CD4-positive, alpha-beta T cell treated with Interleukin-15 for 1 hour (primary cell): Measurements from ENCODE around the gene TXNRD2.
"Not testable (repeated sequence)": the region's sequence is repeated elsewhere in the genome, so short reads cannot be mapped to it uniquely, and the experiment has no call there.

Source experiments
- DNase-seq: peaks from one replicate; pipeline ENCODE4 v3.0.0-alpha.2; 2020

The TXNRD2 gene

DNA sequence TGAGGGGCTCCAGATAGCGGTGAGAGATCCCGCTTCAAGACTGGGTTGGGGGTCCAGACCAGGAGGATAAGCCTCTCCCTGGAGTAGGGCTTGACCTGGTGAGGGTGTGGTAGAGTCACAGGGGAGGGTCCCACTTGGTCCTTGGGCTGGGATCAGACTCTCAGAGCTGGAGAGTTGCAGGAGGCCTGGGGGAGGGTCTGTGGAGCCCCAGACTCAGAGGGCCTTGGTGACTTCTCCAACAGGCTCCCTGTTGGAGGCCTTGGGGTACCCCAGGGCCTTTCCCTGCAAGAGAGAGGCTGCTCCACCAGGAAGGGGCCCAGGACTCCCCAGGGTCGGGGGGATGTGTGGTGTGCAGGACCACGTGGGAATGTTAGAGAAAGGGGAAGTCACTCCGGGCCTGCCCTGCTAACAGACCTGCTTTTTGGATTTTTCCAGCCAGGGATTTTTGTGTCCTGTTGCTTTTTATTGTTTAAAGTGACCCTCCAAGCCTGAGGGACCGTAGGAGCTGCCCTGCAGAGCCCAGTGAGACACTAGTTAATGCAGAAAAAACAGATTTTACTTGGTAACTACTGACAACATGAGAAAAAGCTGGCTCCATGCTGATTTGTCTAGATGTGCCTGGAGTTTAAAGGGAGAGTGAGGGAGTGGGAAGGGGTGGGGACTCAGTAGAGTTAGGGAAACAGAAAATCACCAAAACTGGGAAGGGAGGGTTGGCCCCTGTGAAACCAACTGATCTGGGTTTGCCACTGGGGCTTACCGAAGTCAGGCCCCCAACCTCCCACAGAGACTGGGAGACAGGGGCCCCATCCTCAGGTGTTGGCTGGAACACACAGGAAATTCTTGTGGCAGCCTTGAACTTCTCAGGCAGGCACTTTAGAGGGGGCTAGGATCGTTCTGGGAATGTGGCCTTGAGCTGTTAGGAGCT is 801 bp upstream of the TXNRD2 start:
- no peak for DNase-seq

- no peak for DNase-seq
Observed at GRCh38 chr22:19940536-19941364, 868 bp downstream of the TXNRD2 start.

DNA sequence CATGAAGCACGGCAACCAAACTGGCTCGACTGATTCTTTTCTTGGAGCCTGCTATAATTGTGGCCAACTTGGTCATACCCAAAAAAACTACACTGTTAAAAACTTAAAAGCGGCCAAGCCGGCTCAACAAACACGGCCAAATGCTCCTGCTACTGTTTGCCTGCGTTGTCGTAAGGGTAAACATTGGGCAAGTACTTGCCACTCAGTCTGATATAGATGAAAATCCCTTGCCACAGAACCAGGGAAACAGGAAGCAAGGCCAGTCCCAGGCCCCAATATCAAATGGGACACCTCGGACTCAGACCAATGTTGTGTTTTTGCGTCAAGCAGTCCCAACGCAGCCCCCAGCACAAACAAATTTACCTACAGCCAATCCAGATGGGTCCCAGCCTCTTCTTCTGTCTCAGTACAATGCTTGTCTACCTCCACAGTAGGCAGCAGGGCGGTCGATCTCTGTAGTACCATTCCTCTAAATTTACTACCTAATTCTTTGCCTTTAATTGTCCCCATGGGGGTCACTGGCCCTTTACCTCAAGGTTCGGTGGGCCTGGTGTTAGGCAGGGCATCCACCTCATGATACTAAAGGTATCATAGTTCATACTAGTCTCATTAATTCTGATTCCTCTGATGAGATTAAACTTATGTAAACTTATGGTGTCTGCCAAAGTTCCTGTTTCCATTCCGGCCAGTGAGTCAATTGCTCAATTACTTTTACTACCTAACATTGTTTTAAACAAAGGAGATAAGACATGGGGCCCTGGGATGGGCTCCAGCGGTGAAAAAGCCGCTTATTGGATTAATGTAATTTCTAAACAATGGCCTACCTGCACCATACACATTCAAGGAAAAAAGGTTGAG is 3.8 kb downstream of the TXNRD2 start:
- DNase-seq = no peak

GRCh38 chr22:19936513-19936912 is 5.1 kb downstream of the TXNRD2 start:
- DNase-seq = no peak

DNA sequence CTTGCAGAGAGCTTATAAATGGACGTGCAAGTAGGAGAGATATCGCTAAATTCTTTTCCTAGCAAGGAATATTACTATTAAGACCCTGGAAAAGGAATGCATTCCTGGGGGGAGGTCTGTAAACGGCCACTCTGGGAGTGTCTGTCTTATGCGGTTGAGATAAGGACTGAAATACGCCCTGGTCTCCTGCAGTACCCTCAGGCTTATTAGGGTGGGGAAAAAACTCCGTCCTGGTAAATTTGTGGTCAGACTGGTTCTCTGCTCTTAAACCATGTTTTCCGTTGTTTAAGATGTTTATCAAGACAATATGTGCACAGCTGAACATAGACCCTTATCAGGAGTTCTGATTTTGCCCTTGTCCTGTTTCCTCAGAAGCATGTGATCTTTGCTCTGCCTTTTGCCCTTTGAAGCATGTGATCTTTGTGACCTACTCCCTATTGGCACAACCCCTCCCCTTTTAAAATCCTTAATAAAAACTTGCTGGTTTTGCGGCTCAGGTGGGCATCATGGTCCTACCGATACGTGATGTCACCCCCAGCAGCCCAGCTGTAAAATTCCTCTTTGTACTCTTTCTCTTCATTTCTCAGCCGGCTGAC is 6.4 kb downstream of the TXNRD2 start:
- not testable (repeated sequence) for DNase-seq

DNA sequence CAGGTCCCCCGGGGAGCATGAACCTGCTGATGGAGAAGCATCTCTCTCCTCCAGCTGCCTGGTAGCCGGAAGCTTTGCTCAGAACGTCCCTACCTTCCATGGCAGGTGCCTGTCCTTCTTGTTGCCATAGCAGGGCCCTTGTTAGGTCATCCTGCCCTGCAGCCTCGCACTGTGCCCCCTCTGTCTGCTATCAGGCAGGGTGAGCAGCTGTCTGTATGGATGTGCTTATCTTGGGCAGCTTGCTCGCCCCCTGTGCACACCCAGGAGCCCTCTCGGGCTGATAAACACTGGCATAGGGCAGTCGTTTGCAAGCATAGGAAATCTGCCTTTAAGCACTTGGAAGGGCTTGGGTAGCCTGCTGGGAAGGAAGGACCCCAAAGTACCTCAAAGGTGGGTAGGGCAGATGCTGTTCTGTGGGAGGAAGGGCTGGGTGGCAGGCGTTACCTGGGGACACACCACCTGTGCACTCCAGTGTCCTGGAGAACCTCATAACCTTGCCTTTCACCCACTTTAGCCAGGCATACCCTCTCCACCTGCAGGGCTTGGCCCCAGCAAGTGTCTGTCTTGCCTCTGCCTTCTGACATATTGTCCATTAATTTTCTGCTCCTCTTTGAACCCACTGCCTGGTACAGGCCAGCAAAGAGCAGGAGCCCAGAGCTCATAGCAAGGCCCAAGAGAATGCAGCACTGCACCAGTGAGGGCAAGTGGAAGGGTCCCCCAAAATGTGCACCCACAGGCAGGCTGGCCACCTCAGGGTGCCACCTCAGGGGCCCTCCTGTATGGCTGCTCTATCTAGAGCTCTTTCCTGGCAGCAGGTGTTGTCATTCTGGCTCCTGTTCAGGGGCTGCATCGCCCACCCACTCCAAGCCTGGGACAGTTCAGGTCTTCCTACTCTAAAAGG is 8.0 kb downstream of the TXNRD2 start:
- no peak for DNase-seq

DNA sequence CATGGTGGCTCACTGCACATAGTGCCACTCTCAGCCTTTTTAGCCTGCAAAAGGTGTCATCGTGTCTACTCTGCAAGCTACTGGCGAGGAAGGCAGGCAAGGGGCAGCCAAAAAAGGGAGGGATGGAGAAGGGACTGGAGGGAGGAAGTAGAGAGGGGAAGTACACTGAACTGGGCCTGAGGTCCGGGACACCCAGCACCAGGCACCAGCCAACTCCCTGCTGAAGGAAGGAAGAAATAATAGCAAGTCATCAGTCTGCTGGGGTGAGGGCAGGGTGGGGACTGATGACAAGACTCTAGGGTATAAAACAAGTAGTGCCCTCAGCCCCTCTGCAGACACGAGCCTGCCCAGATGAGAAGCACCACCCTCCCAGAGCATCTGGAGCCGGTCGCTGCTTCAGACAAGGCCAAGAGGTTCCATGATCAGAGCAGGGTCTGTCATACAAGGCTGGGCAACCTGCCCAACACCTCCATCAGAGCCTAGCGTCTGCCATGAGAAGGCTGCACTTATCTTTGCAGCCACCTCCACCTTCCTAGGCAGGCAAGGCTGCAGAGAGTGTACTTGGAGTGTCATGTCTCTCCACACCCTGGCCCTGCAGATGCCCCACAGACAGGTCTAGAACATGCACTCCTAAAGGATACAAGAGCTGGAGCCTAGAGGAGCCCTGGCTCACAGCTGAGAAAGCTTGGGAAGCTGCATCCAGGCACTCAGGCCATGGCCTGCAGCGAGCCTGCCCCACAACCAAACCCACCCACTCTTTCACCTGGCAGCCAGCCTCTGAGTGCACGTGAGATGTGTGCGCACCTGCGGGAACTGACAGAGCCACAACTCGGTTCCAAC is 9.0 kb downstream of the TXNRD2 start:
- DNase-seq = no peak

DNA sequence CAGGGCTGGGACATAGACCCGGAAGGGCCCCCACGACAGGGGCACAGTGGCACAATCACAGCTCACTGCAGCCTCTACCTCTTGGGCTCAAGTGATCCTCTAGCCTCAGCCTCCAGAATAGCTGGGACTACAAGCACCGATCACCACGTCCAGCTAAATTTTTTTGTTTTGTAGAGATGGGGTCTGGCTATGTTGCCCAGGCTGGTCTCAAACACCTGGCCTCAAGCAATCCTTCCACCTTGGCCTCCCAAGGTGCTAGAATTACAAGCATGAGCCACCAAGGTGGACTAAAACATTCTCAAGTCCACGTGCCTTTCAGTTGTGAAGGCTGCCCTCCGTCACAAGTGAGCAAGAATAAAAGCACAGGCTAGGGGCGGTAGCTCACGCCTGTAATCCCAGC is 10.1 kb downstream of the TXNRD2 start:
- DNase-seq = no peak

GRCh38 chr22:19930551-19931486 is 10.8 kb downstream of the TXNRD2 start:
- DNase-seq = no peak

- DNase-seq = no peak
Observed at GRCh38 chr22:19929586-19930550, 11.8 kb downstream of the TXNRD2 start.

- no peak for DNase-seq
Observed at GRCh38 chr22:19928207-19928606, 13.4 kb downstream of the TXNRD2 start.

DNA sequence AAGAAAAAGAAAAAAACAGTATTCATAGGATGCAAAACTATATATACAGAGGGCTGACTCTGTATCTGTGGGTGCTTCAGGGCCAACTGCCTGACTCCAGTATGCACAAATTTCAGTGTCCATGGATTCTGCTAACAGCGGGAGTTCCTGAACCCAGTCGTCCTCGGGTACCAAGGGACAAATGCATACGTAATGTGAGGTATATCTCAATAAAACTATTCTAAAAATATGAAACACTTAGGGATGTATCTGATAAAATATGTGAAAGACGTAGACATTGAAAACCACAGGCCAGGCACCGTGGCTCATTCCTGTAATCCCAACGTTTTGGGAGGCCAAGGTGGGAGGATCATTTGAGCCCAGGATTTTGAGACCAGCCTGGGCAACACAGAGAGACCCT is 13.9 kb downstream of the TXNRD2 start:
- no peak for DNase-seq

DNA sequence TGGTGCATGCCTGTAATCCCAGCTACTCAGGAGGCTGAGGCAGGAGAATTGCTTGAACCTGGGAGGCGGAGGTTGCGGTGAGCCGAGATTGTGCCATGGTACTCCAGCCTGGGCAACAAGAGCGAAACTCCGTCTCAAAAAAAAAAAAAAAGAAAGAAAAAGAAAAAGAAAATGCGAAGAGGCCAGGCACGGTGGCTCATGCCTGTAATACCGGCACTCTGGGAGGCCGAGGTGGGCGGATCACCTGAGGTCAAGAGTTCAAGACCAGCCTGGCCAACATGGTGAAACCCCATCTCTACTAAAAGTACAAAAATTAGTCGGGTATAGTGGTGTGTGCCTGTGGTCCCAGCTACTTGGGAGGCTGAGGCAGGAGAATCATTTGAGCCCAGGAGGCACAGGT is 15.6 kb downstream of the TXNRD2 start:
- not testable (repeated sequence) for DNase-seq

GRCh38 chr22:19923914-19924513 is 17.6 kb downstream of the TXNRD2 start:
- DNase-seq = no peak

DNA sequence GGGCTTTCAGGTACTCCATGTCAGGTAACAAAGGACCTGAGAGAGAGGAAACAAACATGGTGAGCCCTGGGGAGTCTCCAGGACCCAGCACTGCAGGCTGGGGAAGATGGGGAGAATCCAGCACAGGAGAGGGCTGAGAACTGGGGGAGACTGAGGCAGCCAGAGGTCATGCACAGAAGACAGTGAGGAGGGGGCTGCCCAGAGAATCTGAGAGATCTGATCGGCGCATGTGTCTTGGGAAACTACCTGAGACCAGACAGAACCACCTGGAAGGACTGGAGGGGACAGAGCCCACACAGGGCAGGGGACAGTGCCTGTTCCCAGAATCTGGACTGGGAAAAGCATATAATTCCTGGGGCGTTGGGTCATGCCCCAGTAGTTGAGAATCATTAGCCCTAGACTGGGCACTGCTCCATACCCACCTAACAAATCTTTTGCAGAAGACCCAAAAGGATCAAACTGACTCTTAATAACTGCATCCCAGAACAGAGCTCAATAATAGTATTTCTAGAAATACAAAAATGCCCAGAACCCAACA is 20.0 kb downstream of the TXNRD2 start:
- no peak for DNase-seq

- no peak for DNase-seq
Observed at GRCh38 chr22:19919701-19920363, 21.8 kb downstream of the TXNRD2 start.
